C4-2B (cell line): ENCODE measurements around the gene OR2L13.

ENCODE experiments used
- CTCF ChIP-seq: fragments of 450-650 bp; conservative IDR thresholded peaks from 2 replicates; pipeline ENCODE4 v1.5.1; 2017; ENCODE audit warnings: mild to moderate bottlenecking
- ZFX ChIP-seq: fragments of 450-650 bp; IDR thresholded peaks from 2 replicates; pipeline ENCODE4 v1.6.1; 2017

- TF ChIP-seq CTCF: no peak
- TF ChIP-seq ZFX: no peak
Observed at GRCh38 chr1:248098529-248098928, 3.5 kb downstream of the OR2L13 start.
